OCI-LY1 (cell line): Measurements from ENCODE around the gene AUH.

Source experiments
- H2AFZ ChIP-seq: fragments of 200-600 bp; sonication (generic), shearing (Covaris generic); 2 replicates; pipeline ENCODE4 v1.6.0; 2014; ENCODE audit warnings: antibody characterized with exemption, mild to moderate bottlenecking, low read length
- H3F3A ChIP-seq: fragments of 200-600 bp; sonication (generic), shearing (Covaris generic); 2 replicates; pipeline ENCODE4 v1.6.0; 2014; ENCODE audit warnings: mild to moderate bottlenecking, antibody characterized with exemption, low read length, moderate library complexity; ENCODE audit not compliant: insufficient read depth
- H3K27ac ChIP-seq: fragments of 200-600 bp; sonication (generic); 2 replicates; pipeline ENCODE4 v1.5.1; 2014; ENCODE audit warnings: low read length, mixed run types, mild to moderate bottlenecking, low read depth; ENCODE audit not compliant: poor library complexity, severe bottlenecking
- H3K27me3 ChIP-seq: fragments of 200-600 bp; sonication (generic); 2 replicates; pipeline ENCODE4 v1.6.0; 2014; ENCODE audit warnings: antibody characterized with exemption, mild to moderate bottlenecking, low read length, moderate library complexity; ENCODE audit not compliant: insufficient read depth
- H3K36me3 ChIP-seq: fragments of 200-600 bp; sonication (generic); 2 replicates; pipeline ENCODE4 v1.6.1; 2014; ENCODE audit warnings: mild to moderate bottlenecking, antibody characterized with exemption, low read length, moderate library complexity, mixed read lengths; ENCODE audit not compliant: insufficient read depth
- H3K4me1 ChIP-seq: fragments of 200-600 bp; sonication (generic); 2 replicates; pipeline ENCODE4 v1.5.1; 2014; ENCODE audit warnings: mild to moderate bottlenecking, low read length, moderate library complexity; ENCODE audit not compliant: insufficient read depth, severe bottlenecking
- H3K4me2 ChIP-seq: fragments of 200-600 bp; sonication (generic), shearing (Covaris generic); 2 replicates; pipeline ENCODE4 v1.6.1; 2014; ENCODE audit warnings: low read length
- H3K4me3 ChIP-seq: fragments of 200-600 bp; sonication (generic); 2 replicates; pipeline ENCODE4 v1.5.1; 2014; ENCODE audit warnings: low read length, low read depth, mild to moderate bottlenecking, mixed read lengths; ENCODE audit not compliant: poor library complexity, severe bottlenecking
- H3K79me2 ChIP-seq: fragments of 200-600 bp; shearing (Covaris generic); 2 replicates; pipeline ENCODE4 v1.6.1; 2016; ENCODE audit warnings: mixed run types, low read length, mixed read lengths; ENCODE audit not compliant: insufficient read depth
- H3K9ac ChIP-seq: fragments of 200-600 bp; sonication (generic), shearing (Covaris generic); 2 replicates; pipeline ENCODE4 v1.6.1; 2014; ENCODE audit warnings: mild to moderate bottlenecking, low read length, mixed read lengths
- H3K9me2 ChIP-seq: fragments of 200-600 bp; sonication (generic), shearing (Covaris generic); 2 replicates; pipeline ENCODE4 v1.6.1; 2014; ENCODE audit warnings: low read depth, mild to moderate bottlenecking, low read length, mixed read lengths
- H3K9me3 ChIP-seq: fragments of 200-600 bp; shearing (Covaris generic); 2 replicates; pipeline ENCODE4 v1.6.1; 2014; ENCODE audit warnings: low read length, mixed read lengths
- H4K20me1 ChIP-seq: fragments of 200-600 bp; sonication (generic), shearing (Covaris generic); 2 replicates; pipeline ENCODE4 v1.6.0; 2016; ENCODE audit warnings: mild to moderate bottlenecking, low read length; ENCODE audit not compliant: insufficient read depth
- EZH2 ChIP-seq: fragments of 200-600 bp; sonication (generic), shearing (Covaris generic); IDR thresholded peaks from 2 replicates; pipeline ENCODE4 v1.8.0; 2017; ENCODE audit warnings: borderline replicate concordance, mixed run types, mild to moderate bottlenecking, antibody characterized with exemption, low read length, moderate library complexity, mixed read lengths
- TF ChIP-seq, protein P1 (sequence below): fragments of 200-600 bp; sonication (generic), shearing (Covaris generic); IDR thresholded peaks from 2 replicates; pipeline ENCODE4 v1.5.1; 2017; ENCODE audit warnings: mild to moderate bottlenecking, antibody characterized with exemption, low read length, moderate library complexity, mixed read lengths

AUH gene

DNA sequence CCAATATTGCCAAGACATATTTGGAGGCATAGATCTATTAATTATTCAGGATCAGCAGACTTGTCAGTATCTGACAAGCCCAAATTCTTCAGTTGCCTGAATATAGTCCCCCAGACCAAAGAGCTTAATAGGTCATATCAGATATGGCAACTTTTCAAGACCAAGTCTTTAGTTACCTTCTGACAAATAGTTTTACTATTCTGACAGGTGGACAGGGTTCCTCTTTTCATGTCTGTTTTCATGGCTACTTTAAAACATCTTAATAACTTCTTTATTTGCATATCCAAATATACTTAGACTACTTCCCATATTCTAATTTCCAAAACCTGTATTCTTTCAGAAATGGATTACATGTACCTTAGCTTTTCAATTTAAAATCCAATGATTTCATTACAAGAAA is 65.4 kb downstream of the AUH start:
- no peak overlapping the region for H3K4me3 ChIP-seq
- H3K4me1 ChIP-seq: no peaks in the 10 kb centered on the region
- no peak overlapping the region for H3K9ac ChIP-seq
- no peaks in the 10 kb centered on the region for H4K20me1 ChIP-seq
- no peaks in the 10 kb centered on the region for H3K9me2 ChIP-seq
- no peaks in the 10 kb centered on the region for H3K79me2 ChIP-seq
- no peak overlapping the region for H2AFZ ChIP-seq
- H3K27ac ChIP-seq: no peak overlapping the region
- TF ChIP-seq EZH2: no peak
- TF ChIP-seq, protein P1, sequence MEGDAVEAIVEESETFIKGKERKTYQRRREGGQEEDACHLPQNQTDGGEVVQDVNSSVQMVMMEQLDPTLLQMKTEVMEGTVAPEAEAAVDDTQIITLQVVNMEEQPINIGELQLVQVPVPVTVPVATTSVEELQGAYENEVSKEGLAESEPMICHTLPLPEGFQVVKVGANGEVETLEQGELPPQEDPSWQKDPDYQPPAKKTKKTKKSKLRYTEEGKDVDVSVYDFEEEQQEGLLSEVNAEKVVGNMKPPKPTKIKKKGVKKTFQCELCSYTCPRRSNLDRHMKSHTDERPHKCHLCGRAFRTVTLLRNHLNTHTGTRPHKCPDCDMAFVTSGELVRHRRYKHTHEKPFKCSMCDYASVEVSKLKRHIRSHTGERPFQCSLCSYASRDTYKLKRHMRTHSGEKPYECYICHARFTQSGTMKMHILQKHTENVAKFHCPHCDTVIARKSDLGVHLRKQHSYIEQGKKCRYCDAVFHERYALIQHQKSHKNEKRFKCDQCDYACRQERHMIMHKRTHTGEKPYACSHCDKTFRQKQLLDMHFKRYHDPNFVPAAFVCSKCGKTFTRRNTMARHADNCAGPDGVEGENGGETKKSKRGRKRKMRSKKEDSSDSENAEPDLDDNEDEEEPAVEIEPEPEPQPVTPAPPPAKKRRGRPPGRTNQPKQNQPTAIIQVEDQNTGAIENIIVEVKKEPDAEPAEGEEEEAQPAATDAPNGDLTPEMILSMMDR: no peak
- H3K9me3 ChIP-seq: no peaks in the 10 kb centered on the region
- no peaks in the 10 kb centered on the region for H3F3A ChIP-seq
- peaks cover 29% of the 10 kb centered on the region for H3K36me3 ChIP-seq
- H3K27me3 ChIP-seq: no peaks in the 10 kb centered on the region
- no peak overlapping the region for H3K4me2 ChIP-seq

DNA sequence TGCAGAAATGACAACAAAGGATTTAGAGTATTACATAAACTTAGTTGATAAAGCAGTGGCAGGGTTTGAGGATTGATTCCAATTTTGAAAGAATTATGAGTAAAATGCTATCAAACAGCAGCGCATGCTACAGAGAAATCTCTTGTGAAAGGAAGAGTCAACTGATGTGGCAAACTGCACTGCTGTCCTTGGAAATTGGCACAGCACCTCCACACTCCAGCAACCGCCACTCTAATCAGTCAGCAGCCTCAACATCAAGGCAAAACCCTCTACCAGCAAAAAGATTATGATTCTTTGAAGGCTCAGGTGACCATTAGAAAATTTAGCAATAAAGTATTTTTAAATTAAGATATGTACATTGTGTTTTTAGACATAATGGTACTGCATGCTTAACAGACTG is 66.4 kb downstream of the AUH start:
- no peaks in the 10 kb centered on the region for H3K27me3 ChIP-seq
- no peak overlapping the region for H2AFZ ChIP-seq
- H3K27ac ChIP-seq: no peak overlapping the region
- no peaks in the 10 kb centered on the region for H3K4me1 ChIP-seq
- H3K9me2 ChIP-seq: no peaks in the 10 kb centered on the region
- peaks cover 33% of the 10 kb centered on the region for H3K36me3 ChIP-seq
- H3K9me3 ChIP-seq: no peaks in the 10 kb centered on the region
- no peaks in the 10 kb centered on the region for H3F3A ChIP-seq
- no peak overlapping the region for H3K4me2 ChIP-seq
- no peak for TF ChIP-seq EZH2
- TF ChIP-seq, protein P1: no peak
- no peak overlapping the region for H3K4me3 ChIP-seq
- H4K20me1 ChIP-seq: no peaks in the 10 kb centered on the region
- no peaks in the 10 kb centered on the region for H3K79me2 ChIP-seq
- no peak overlapping the region for H3K9ac ChIP-seq

DNA sequence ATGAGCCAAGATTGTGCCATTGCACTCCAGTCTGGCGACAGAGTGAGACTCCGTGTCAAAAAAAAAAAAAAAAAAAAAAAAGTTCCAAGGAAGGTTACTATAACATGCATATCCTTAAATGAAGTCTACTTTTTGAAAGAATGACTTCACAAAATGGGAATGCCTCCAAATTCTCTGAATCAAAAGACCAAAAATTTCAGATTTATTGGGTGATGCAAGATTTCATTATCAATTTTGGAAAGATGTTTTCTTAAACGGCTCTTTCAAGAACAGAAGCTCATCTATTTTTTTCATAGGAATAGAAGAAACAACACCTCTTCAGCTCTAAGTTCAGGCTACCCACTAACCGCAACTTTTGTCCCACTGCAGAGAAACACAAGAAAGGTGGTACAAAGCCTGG is 69.9 kb downstream of the AUH start:
- Histone ChIP-seq H3F3A (no peaks in the 10 kb centered on the region), H3K4me1 (no peaks in the 10 kb centered on the region), H3K9me3 (no peaks in the 10 kb centered on the region), H3K27me3 (no peaks in the 10 kb centered on the region), H3K36me3 (peaks cover 29% of the 10 kb centered on the region), H2AFZ (no peak overlapping the region), H4K20me1 (no peaks in the 10 kb centered on the region), H3K4me3 (no peak overlapping the region), H3K27ac (no peak overlapping the region), H3K9me2 (no peaks in the 10 kb centered on the region), H3K9ac (no peak overlapping the region), H3K4me2 (no peak overlapping the region), H3K79me2 (no peaks in the 10 kb centered on the region)
- TF ChIP-seq EZH2: no peak

DNA sequence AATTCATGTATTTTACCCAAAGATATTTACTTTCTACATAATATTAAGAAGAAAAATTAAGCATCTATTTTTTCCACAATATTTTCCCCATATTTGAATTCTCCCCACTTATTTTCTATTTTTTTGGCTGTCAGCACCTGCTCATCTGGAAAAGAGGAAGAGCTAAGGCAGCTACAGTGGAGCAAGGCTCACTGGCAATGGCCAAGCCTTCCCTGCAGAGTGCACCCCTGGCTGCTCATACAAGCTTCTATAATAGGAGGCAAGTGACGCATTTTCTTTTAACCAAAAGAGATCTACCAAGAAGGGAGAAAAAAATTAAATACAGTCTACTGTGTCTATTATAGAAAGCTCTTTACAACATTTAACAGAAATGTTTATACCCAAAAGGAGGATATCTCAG is 72.5 kb downstream of the AUH start:
- Histone ChIP-seq H3K4me2 (no peak overlapping the region), H3F3A (no peaks in the 10 kb centered on the region), H3K79me2 (no peaks in the 10 kb centered on the region), H2AFZ (no peak overlapping the region), H3K9me3 (no peaks in the 10 kb centered on the region), H3K4me3 (no peak overlapping the region), H4K20me1 (no peaks in the 10 kb centered on the region), H3K36me3 (peaks cover 14% of the 10 kb centered on the region), H3K4me1 (no peaks in the 10 kb centered on the region), H3K27ac (no peak overlapping the region), H3K27me3 (no peaks in the 10 kb centered on the region), H3K9ac (no peak overlapping the region), H3K9me2 (no peaks in the 10 kb centered on the region)
- no peak for TF ChIP-seq EZH2
- TF ChIP-seq, protein P1: no peak
